Chondrocyte (in vitro differentiated cells): ENCODE results near the gene MMP3. TPM values are rescaled to one million over a fixed set of nuclear protein-coding genes. Genes with fewer than 3 reads are reported as not detected.

Experiments
- DNase-seq: peaks from one replicate; pipeline ENCODE4 v3.0.0; 2021; ENCODE audit warnings: mixed read lengths, low spot score
- H3K27ac Mint-ChIP-seq: one replicate; pipeline ENCODE4 v1.8.0; 2021; ENCODE audit warnings: mild to moderate bottlenecking, moderate library complexity, mixed read lengths; ENCODE audit not compliant: unreplicated experiment
- H3K27me3 Mint-ChIP-seq: 2 replicates; pipeline ENCODE4 v1.8.0; 2021; ENCODE audit warnings: low read depth, mixed read lengths
- H3K36me3 Mint-ChIP-seq: 2 replicates; pipeline ENCODE4 v1.8.0; 2021; ENCODE audit warnings: low read depth, mixed read lengths
- H3K4me1 Mint-ChIP-seq: 2 replicates; pipeline ENCODE4 v1.8.0; 2021; ENCODE audit warnings: low read depth, mild to moderate bottlenecking, mixed read lengths
- H3K4me3 Mint-ChIP-seq: one replicate; pipeline ENCODE4 v1.8.0; 2021; ENCODE audit warnings: mild to moderate bottlenecking, moderate library complexity, mixed read lengths; ENCODE audit not compliant: unreplicated experiment
- H3K9me3 Mint-ChIP-seq: 2 replicates; pipeline ENCODE4 v1.8.0; 2021; ENCODE audit warnings: low read depth, mixed read lengths
- CTCF ChIP-seq: fragments of 200-600 bp; sonication (generic); IDR thresholded peaks from 2 replicates; pipeline ENCODE4 v1.5.0; 2021; ENCODE audit warnings: antibody characterized with exemption, mild to moderate bottlenecking, moderate library complexity
- total RNA-seq: library from RNA; stranded (reverse); gene quantifications from 3 replicates; pipeline ENCODE4 v1.2.1, GENCODE V29; 2021

Gene MMP3
- total RNA-seq, 1 donor from 2014 or later: not detected

- no peaks in the 10 kb centered on the region for H3K27me3 Mint-ChIP-seq
- peaks cover 38% of the 10 kb centered on the region for H3K4me1 Mint-ChIP-seq
- no peaks in the 10 kb centered on the region for H3K9me3 Mint-ChIP-seq
- DNase-seq: no peak
- H3K27ac Mint-ChIP-seq: no peak overlapping the region
- H3K36me3 Mint-ChIP-seq: no peaks in the 10 kb centered on the region
- TF ChIP-seq CTCF: no peak
- no peak overlapping the region for H3K4me3 Mint-ChIP-seq
Observed at GRCh38 chr11:102833731-102834130, 9.7 kb downstream of the MMP3 start.

- H3K4me1 Mint-ChIP-seq: peaks cover 38% of the 10 kb centered on the region
- no peak for TF ChIP-seq CTCF
- no peaks in the 10 kb centered on the region for H3K9me3 Mint-ChIP-seq
- no peaks in the 10 kb centered on the region for H3K27me3 Mint-ChIP-seq
- H3K4me3 Mint-ChIP-seq: no peak overlapping the region
- no peaks in the 10 kb centered on the region for H3K36me3 Mint-ChIP-seq
- DNase-seq: no peak
- H3K27ac Mint-ChIP-seq: no peak overlapping the region
Observed at GRCh38 chr11:102832612-102833011, 10.8 kb downstream of the MMP3 start.

- H3K4me3 Mint-ChIP-seq: peak overlapping the region; percentile 51
- no peak overlapping the region for H3K27ac Mint-ChIP-seq
- no peaks in the 10 kb centered on the region for H3K9me3 Mint-ChIP-seq
- peaks cover 32% of the 10 kb centered on the region for H3K4me1 Mint-ChIP-seq
- no peaks in the 10 kb centered on the region for H3K27me3 Mint-ChIP-seq
- peak; percentile 51 for TF ChIP-seq CTCF
- H3K36me3 Mint-ChIP-seq: no peaks in the 10 kb centered on the region
- no peak for DNase-seq
Observed at GRCh38 chr11:102831489-102832440, 11.6 kb downstream of the MMP3 start.

- H3K27ac Mint-ChIP-seq: no peak overlapping the region
- TF ChIP-seq CTCF: no peak
- no peaks in the 10 kb centered on the region for H3K9me3 Mint-ChIP-seq
- H3K4me1 Mint-ChIP-seq: peaks cover 25% of the 10 kb centered on the region
- DNase-seq: no peak
- H3K4me3 Mint-ChIP-seq: no peak overlapping the region
- no peaks in the 10 kb centered on the region for H3K36me3 Mint-ChIP-seq
- no peaks in the 10 kb centered on the region for H3K27me3 Mint-ChIP-seq
Observed at GRCh38 chr11:102831128-102831488, 12.3 kb downstream of the MMP3 start.

GRCh38 chr11:102830001-102830727, 13.2 kb downstream of the MMP3 start:
- TF ChIP-seq CTCF: no peak

More at GRCh38 chr11:102830001-102830727, 13.2 kb downstream of the MMP3 start:
- Mint-ChIP-seq H3K27ac (no peak overlapping the region), H3K27me3 (no peaks in the 10 kb centered on the region), H3K4me3 (no peak overlapping the region), H3K4me1 (peaks cover 16% of the 10 kb centered on the region), H3K9me3 (no peaks in the 10 kb centered on the region), H3K36me3 (no peaks in the 10 kb centered on the region)
- no peak for DNase-seq
